Upper lobe of right lung (tissue), 1 donor: ENCODE results near the gene FOXR1. TPM values are rescaled to one million over a fixed set of nuclear protein-coding genes. Genes with fewer than 3 reads are reported as not detected.
A peak's percentile ranks its signal among the peaks of the same experiment; 100 is the strongest.

ENCODE experiments used
- ATAC-seq: fragments of 200-7000 bp; cut with Tn5 transposase; one replicate; pipeline ENCODE4 v1.9.1; 2020; ENCODE audit warnings: mild to moderate bottlenecking, moderate library complexity
- DNase-seq: peaks from one replicate; pipeline ENCODE4 v3.0.0-alpha.2; 2020
- H3K27ac ChIP-seq: fragments of 200-600 bp; one replicate; pipeline ENCODE4 v1.8.0; 2022
- H3K27me3 ChIP-seq: fragments of 200-600 bp; one replicate; pipeline ENCODE4 v1.8.0; 2022; ENCODE audit warnings: mild to moderate bottlenecking
- H3K36me3 ChIP-seq: fragments of 200-600 bp; one replicate; pipeline ENCODE4 v1.8.0; 2022
- H3K4me1 ChIP-seq: fragments of 200-600 bp; one replicate; pipeline ENCODE4 v1.8.0; 2022
- H3K4me3 ChIP-seq: fragments of 200-600 bp; one replicate; pipeline ENCODE4 v1.8.0; 2022; ENCODE audit warnings: mild to moderate bottlenecking
- H3K9me3 ChIP-seq: fragments of 200-600 bp; one replicate; pipeline ENCODE4 v1.8.0; 2022
- CTCF ChIP-seq: fragments of 200-600 bp; IDR thresholded peaks from one replicate; pipeline ENCODE4 v1.8.0; 2022; ENCODE audit warnings: antibody characterized with exemption
- intact Hi-C: fragments of 100-400 bp; cut with DNase I; formaldehyde crosslinking; loops from one replicate; pipeline ENCODE4 v1.11.0; 2022
- total RNA-seq: library from RNA; stranded (reverse); fragmentation: NEBNext Ultra II Directional; extraction: Animal tissue kit (Norgen Biotek cat#: 25700); gene quantifications from one replicate; pipeline ENCODE4 v1.2.1, GENCODE V29; 2021
- donor health status: DM: no; HTN: yes; CAD: no; lungs with severe emphysema.

FOXR1 gene
- total RNA-seq, 1 donor from 2014 or later, result not detected

GRCh38 chr11:119023741-119024140 lies 52.2 kb downstream of the FOXR1 start:
- ATAC-seq (no peak), DNase-seq (no peak)
- no peak for TF ChIP-seq CTCF
- Histone ChIP-seq H3K27me3 (no peaks in the 10 kb centered on the region), H3K4me3 (no peak overlapping the region), H3K36me3 (peaks cover 53% of the 10 kb centered on the region), H3K4me1 (peaks cover 38% of the 10 kb centered on the region), H3K27ac (no peak overlapping the region), H3K9me3 (no peaks in the 10 kb centered on the region)
- intact Hi-C loops, result no loop called here

GRCh38 chr11:119024430-119025098 lies 53.0 kb downstream of the FOXR1 start:
- intact Hi-C loops, result no loop called here
- peaks cover 53% of the 10 kb centered on the region for H3K36me3 ChIP-seq

GRCh38 chr11:119025099-119025473 lies 53.5 kb downstream of the FOXR1 start:
- peak overlapping the region; percentile 47 for H3K27ac ChIP-seq
- H3K36me3 ChIP-seq, result peaks cover 53% of the 10 kb centered on the region
- DNase-seq (no peak), ATAC-seq (no peak)
- H3K9me3 ChIP-seq, result no peaks in the 10 kb centered on the region
- H3K4me3 ChIP-seq, result no peak overlapping the region
- TF ChIP-seq CTCF, result no peak
- H3K27me3 ChIP-seq, result no peaks in the 10 kb centered on the region
- intact Hi-C loops, result no loop called here
- H3K4me1 ChIP-seq, result peaks cover 44% of the 10 kb centered on the region

More at GRCh38 chr11:119024430-119025098, 53.0 kb downstream of the FOXR1 start:
- ATAC-seq (no peak), DNase-seq (no peak)
- Histone ChIP-seq H3K27ac (peak overlapping the region; percentile 47), H3K4me3 (no peak overlapping the region), H3K27me3 (no peaks in the 10 kb centered on the region), H3K4me1 (peaks cover 44% of the 10 kb centered on the region), H3K9me3 (no peaks in the 10 kb centered on the region)
- TF ChIP-seq CTCF, result no peak

GRCh38 chr11:119025541-119025940 lies 54.0 kb downstream of the FOXR1 start:
- Histone ChIP-seq H3K27me3 (no peaks in the 10 kb centered on the region), H3K27ac (peak overlapping the region; percentile 47), H3K9me3 (no peaks in the 10 kb centered on the region), H3K36me3 (peaks cover 53% of the 10 kb centered on the region), H3K4me3 (no peak overlapping the region), H3K4me1 (peaks cover 40% of the 10 kb centered on the region)
- intact Hi-C loops, result no loop called here
- ATAC-seq (no peak), DNase-seq (no peak)
- TF ChIP-seq CTCF, result no peak

GRCh38 chr11:119025978-119026766 lies 54.6 kb downstream of the FOXR1 start:
- H3K36me3 ChIP-seq, result peaks cover 48% of the 10 kb centered on the region
- no peaks in the 10 kb centered on the region for H3K27me3 ChIP-seq
- H3K4me3 ChIP-seq, result no peak overlapping the region
- H3K4me1 ChIP-seq, result peaks cover 37% of the 10 kb centered on the region
- no peak for TF ChIP-seq CTCF
- peak overlapping the region; percentile 24 for H3K27ac ChIP-seq
- ATAC-seq (no peak), DNase-seq (no peak)
- intact Hi-C loops, result no loop called here
- no peaks in the 10 kb centered on the region for H3K9me3 ChIP-seq
